KMS-11 (cell line): ENCODE measurements around the gene CLEC17A.

Source experiments
- H2AFZ ChIP-seq: fragments of 200-600 bp; sonication (generic); 2 replicates; pipeline ENCODE4 v1.6.1; 2016; ENCODE audit warnings: antibody characterized with exemption, mixed run types, low read depth
- H3K27ac ChIP-seq: fragments of 200-600 bp; sonication (generic); 2 replicates; pipeline ENCODE4 v1.6.1; 2016; ENCODE audit warnings: mild to moderate bottlenecking, mixed run types
- H3K27me3 ChIP-seq: fragments of 200-600 bp; sonication (generic); 2 replicates; pipeline ENCODE4 v1.6.1; 2017; ENCODE audit warnings: mild to moderate bottlenecking, low read depth, mixed run types, moderate library complexity; ENCODE audit not compliant: insufficient read depth
- H3K36me3 ChIP-seq: fragments of 200-600 bp; sonication (generic); 2 replicates; pipeline ENCODE4 v1.6.1; 2017; ENCODE audit warnings: mild to moderate bottlenecking, mixed run types; ENCODE audit not compliant: insufficient read depth
- H3K4me1 ChIP-seq: fragments of 200-600 bp; sonication (generic); 2 replicates; pipeline ENCODE4 v1.6.1; 2016; ENCODE audit warnings: mild to moderate bottlenecking, low read depth, mixed run types; ENCODE audit not compliant: poor library complexity, severe bottlenecking
- H3K4me2 ChIP-seq: fragments of 200-600 bp; sonication (generic); 2 replicates; pipeline ENCODE4 v1.7.0; 2016; ENCODE audit warnings: mild to moderate bottlenecking, mixed run types
- H3K4me3 ChIP-seq: fragments of 200-600 bp; sonication (generic); IDR thresholded peaks from 2 replicates; pipeline ENCODE4 v1.6.1; 2017; ENCODE audit warnings: low read depth, low read length, mixed read lengths; ENCODE audit not compliant: insufficient read depth
- H3K79me2 ChIP-seq: fragments of 200-600 bp; sonication (generic); 2 replicates; pipeline ENCODE4 v1.6.1; 2016; ENCODE audit warnings: low read depth, mixed run types; ENCODE audit not compliant: insufficient read depth
- H3K9ac ChIP-seq: fragments of 200-600 bp; sonication (generic); 2 replicates; pipeline ENCODE4 v1.6.1; 2016; ENCODE audit warnings: mild to moderate bottlenecking, mixed run types
- H4K20me1 ChIP-seq: fragments of 200-600 bp; sonication (generic); 2 replicates; pipeline ENCODE4 v1.6.1; 2016; ENCODE audit warnings: mild to moderate bottlenecking, mixed run types; ENCODE audit not compliant: insufficient read depth
- TF ChIP-seq, protein P1 (sequence below): fragments of 200-600 bp; sonication (generic); conservative IDR thresholded peaks from 2 replicates; pipeline ENCODE4 v1.6.1; 2017; ENCODE audit warnings: low read depth, mild to moderate bottlenecking, antibody characterized with exemption, low read length, moderate library complexity, mixed read lengths

The CLEC17A gene

DNA sequence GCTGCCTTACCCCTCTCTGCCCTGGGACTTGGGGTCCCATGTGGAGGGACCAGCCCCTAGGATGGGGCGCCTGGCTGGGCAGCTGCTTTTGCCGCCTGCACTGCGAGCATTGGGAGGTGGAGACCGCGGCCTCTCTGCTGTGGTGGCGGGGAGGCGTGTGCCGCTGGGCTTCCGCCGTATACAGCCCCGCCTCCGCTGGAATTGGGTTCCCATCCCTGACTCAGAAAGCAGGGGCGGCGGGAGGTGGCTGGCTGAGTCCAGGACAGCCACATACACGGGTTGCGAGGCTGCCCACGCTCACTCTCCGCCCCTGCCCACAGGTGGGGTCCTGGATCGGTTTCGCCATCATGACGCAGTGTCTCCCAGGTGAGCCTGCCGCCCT lies 17.6 kb upstream of the CLEC17A start:
- TF ChIP-seq, protein P1, sequence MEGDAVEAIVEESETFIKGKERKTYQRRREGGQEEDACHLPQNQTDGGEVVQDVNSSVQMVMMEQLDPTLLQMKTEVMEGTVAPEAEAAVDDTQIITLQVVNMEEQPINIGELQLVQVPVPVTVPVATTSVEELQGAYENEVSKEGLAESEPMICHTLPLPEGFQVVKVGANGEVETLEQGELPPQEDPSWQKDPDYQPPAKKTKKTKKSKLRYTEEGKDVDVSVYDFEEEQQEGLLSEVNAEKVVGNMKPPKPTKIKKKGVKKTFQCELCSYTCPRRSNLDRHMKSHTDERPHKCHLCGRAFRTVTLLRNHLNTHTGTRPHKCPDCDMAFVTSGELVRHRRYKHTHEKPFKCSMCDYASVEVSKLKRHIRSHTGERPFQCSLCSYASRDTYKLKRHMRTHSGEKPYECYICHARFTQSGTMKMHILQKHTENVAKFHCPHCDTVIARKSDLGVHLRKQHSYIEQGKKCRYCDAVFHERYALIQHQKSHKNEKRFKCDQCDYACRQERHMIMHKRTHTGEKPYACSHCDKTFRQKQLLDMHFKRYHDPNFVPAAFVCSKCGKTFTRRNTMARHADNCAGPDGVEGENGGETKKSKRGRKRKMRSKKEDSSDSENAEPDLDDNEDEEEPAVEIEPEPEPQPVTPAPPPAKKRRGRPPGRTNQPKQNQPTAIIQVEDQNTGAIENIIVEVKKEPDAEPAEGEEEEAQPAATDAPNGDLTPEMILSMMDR, result no peak
- Histone ChIP-seq H3K27me3 (no peaks in the 10 kb centered on the region), H3K79me2 (no peaks in the 10 kb centered on the region), H3K27ac (no peak overlapping the region), H2AFZ (no peak overlapping the region), H4K20me1 (no peaks in the 10 kb centered on the region), H3K4me2 (no peak overlapping the region), H3K4me3 (no peak overlapping the region), H3K36me3 (no peaks in the 10 kb centered on the region), H3K9ac (no peak overlapping the region), H3K4me1 (no peaks in the 10 kb centered on the region)

DNA sequence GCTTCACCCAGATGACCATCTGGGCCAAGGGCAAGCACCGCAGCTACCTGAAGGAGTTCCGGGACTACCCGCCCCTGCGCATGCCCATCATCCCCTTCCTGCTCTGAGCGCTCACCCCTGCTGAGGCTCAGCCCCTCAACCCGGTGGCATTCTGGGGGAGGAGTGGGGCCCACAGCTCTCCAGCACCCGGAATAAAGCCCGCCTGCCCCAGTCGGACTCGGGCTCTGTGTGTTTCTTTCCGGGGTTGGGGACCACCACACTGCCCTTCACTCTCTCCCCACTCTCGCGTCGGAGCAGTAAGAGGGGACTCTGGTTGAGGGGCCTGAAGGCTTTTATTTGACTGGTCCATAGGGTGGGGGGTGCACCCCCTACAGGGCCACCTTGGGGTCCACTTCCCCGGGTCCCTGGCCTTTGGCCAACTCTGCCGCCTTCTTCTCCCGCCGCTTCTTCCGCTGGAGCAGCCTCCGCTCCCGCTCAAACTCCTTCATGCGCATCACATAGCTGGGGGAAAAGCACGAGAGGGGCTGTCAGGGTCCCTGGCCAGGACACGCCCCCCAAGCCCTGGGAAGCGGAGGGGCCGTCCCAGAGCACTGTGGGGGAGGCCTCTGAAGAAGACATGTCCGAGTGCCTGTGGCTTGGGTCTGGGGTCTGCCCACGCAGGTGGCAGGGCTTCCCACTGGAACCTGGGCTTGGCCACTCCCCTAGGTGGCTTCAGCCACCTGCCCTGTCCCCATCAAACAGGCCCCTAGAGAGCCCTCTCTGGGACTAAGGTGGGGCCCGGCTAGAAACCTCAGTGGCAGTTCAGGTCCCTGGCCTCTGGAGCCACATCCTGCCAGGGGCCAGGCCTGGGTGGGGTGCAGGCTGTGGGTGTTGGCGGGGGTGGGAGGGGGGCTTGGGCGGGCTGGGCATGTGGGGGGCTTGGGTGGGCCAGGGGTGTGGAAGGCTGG lies 16.8 kb upstream of the CLEC17A start:
- Histone ChIP-seq H3K9ac (no peak overlapping the region), H3K4me2 (no peak overlapping the region), H3K4me1 (no peaks in the 10 kb centered on the region), H3K27me3 (no peaks in the 10 kb centered on the region), H3K4me3 (no peak overlapping the region), H3K79me2 (peaks cover 4% of the 10 kb centered on the region; the same call in 1 of the 2 replicates), H3K36me3 (no peaks in the 10 kb centered on the region), H3K27ac (no peak overlapping the region), H2AFZ (no peak overlapping the region), H4K20me1 (no peaks in the 10 kb centered on the region)
- TF ChIP-seq, protein P1, result no peak

DNA sequence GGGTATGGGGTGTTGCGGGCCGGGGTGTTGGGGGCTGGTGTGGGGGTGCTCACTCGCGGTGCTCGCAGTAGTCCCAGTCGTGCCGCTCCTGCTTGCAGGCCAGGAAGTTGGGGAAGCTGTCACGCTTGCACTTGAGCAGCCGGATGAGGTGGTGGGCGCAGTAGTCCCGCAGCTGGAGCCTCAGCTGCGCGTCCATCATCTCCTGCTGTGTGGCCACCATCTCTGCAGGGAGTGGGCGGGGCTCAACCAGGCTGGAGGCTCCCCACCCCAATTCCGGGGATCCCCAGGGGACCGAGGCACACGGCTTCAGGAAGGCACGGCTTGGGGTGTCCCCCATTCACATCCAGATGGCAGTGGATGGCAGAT lies 16.2 kb upstream of the CLEC17A start:
- Histone ChIP-seq H3K27ac (no peak overlapping the region), H3K9ac (no peak overlapping the region), H3K4me3 (no peak overlapping the region), H3K27me3 (no peaks in the 10 kb centered on the region), H2AFZ (no peak overlapping the region), H3K79me2 (peaks cover 9% of the 10 kb centered on the region; the same call in 1 of the 2 replicates), H3K4me2 (no peak overlapping the region), H3K4me1 (no peaks in the 10 kb centered on the region), H4K20me1 (no peaks in the 10 kb centered on the region), H3K36me3 (no peaks in the 10 kb centered on the region)
- TF ChIP-seq, protein P1, result no peak

- Histone ChIP-seq H3K79me2 (peaks cover 9% of the 10 kb centered on the region; the same call in 1 of the 2 replicates), H3K9ac (no peak overlapping the region), H3K4me1 (peaks cover under 1% of the 10 kb centered on the region), H3K27me3 (no peaks in the 10 kb centered on the region), H3K4me2 (no peak overlapping the region), H3K4me3 (no peak overlapping the region), H4K20me1 (no peaks in the 10 kb centered on the region), H3K36me3 (no peaks in the 10 kb centered on the region), H3K27ac (no peak overlapping the region), H2AFZ (no peak overlapping the region)
- TF ChIP-seq, protein P1, result no peak
These were observed 15.8 kb upstream of the CLEC17A start for GRCh38 chr19:14567079-14567478.
